GM12864 (cell line): ENCODE data around the gene WWC2.

Source experiments
- DNase-seq: peaks from one replicate; pipeline ENCODE4 v3.0.0-alpha.2; 2011; ENCODE audit warnings: low read depth
- H3K4me3 ChIP-seq: 2 replicates; pipeline ENCODE4 v1.5.1; 2011; ENCODE audit warnings: mild to moderate bottlenecking, low read depth, low read length, control low read depth
- CTCF ChIP-seq: IDR thresholded peaks from 2 replicates; pipeline ENCODE4 v1.5.1; 2011; ENCODE audit warnings: low read depth, mild to moderate bottlenecking, moderate library complexity, low read length, control low read depth, inconsistent platforms; ENCODE audit errors: missing control alignments

Gene WWC2

DNA sequence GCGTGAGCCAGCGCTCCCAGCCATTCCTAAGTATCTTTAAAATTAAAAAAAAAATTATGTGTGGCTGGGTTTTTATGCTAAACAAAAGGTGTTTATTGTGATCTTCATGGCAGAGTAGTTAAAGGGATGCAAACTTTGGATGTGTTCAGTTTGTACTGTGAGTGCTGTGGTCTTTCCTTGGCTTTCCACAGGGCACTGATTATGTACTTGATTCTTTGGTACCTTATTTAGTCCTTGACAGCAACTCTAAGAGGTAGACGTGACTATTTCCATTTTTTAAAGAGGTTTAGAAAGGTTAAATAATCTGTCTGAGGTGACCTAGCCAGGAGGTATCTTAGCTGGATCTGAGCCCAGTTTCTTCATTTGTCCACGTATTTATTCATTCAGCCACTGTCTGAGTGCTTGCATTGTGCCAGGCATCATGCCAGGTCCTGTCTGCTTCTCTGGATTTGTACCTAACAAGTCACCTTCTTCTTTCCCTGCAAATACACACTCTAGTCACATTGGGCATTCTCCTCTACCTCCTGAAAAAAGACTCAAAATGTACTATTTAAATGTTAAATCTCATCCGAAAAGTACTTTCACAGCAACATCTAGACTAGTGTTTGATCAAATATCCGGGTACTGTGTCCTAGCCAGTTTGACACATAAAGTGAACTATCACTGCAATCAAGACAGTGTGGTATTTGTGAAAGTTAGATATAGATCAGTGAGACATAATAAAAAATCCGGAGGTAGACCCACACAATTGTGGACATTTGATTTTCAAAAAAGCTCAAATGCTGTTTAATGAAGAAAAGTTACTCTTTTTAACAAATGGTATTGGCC lies 31.5 kb downstream of the WWC2 start:
- H3K4me3 ChIP-seq, result no peak overlapping the region
- TF ChIP-seq CTCF, result no peak
- DNase-seq, result no peak

DNA sequence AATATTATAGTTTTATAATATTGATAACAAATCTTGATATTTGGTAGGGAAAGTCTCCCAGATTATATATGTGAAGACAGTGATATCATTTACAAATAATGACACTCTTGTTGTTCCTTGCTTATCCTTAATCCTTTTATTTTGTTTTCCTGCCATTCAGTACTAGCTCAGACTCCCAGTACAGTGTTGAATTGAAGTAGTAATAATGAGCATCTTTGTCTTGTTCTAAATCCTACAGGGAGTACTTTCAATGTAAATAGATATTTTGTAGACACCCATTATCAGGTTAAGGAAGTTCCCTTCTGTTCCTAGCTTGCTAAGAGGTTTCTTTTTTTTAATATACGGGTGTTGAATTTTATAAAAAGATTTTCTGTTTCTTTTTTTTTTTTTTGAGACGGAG lies 33.0 kb downstream of the WWC2 start:
- TF ChIP-seq CTCF, result no peak
- no peak for DNase-seq
- no peak overlapping the region for H3K4me3 ChIP-seq

GRCh38 chr4:183132865-183133264 lies 33.8 kb downstream of the WWC2 start:
- H3K4me3 ChIP-seq, result no peak overlapping the region
- no peak for TF ChIP-seq CTCF
- DNase-seq, result no peak

DNA sequence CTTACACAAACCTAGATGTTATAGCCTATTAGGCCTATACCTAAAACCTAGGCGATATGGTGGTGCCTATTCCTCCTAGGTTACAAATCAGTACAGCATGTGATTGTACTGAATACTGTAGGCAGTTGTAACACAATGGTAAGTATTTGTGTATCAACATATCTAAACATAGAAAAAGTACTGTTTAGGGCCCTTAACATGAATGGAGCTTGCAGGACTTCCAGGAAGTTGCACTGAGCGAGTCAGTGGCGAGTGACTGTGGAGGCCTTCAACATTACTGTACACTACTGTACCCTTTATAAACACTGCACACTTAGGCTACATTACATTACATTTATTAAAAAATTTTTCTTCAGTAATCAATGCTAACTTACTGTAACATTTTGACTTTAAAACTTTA lies 37.8 kb downstream of the WWC2 start:
- no peak for DNase-seq
- TF ChIP-seq CTCF, result no peak
- no peak overlapping the region for H3K4me3 ChIP-seq

- no peak overlapping the region for H3K4me3 ChIP-seq
- DNase-seq, result no peak
- no peak for TF ChIP-seq CTCF
These were observed 40.1 kb downstream of the WWC2 start for GRCh38 chr4:183139058-183139750.

DNA sequence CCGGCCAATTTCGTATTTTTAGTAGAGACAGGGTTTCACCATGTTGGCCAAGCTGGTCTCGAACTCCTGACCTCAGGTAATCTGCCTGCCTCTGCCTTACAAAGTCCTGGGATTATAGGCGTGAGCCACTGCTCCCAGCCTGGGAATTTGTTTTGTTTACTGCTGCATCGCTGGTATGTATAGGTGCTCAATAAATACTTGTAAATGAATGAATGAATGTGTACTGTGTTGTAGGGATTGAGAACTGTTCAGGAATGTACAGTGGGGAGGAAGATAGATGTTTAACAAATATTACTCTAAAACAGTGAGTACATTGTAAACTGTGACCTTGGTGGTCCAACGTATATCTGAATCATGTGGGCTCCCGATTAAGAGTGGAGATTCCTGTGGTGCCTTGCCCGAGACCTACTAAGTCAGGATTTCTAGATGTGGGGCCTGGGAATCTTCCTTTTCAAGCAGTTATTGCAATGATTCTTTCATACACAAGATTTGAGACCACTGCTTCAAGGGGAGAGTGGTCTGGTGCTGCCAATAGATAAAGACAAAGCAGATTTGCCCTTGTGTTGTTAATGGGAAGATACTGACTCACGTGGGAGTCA lies 41.0 kb downstream of the WWC2 start:
- no peak overlapping the region for H3K4me3 ChIP-seq
- no peak for TF ChIP-seq CTCF
- DNase-seq, result no peak
